ENCODE measurements around the gene SPC25. TPM values are rescaled to one million over a fixed set of nuclear protein-coding genes. Genes with fewer than 3 reads are reported as not detected.

The SPC25 gene
- total and polyA plus RNA-seq, 2 experiments from 2014 or later = 8.1 to 11.2 TPM

- no peaks in the 10 kb centered on the region for H3K36me3 ChIP-seq (replicated peaks; ENCODE audit: insufficient read depth, low read depth)
- H3K4me3 ChIP-seq = no peak overlapping the region
- no peaks in the 10 kb centered on the region for H3K9me3 ChIP-seq (ENCODE audit: low read depth)
- peaks cover 5% of the 10 kb centered on the region for H3K4me1 ChIP-seq (ENCODE audit: insufficient read depth)
- H3K4me2 ChIP-seq = no peak overlapping the region
- H3K79me2 ChIP-seq = no peaks in the 10 kb centered on the region
- no peaks in the 10 kb centered on the region for H4K20me1 ChIP-seq (ENCODE audit: insufficient read depth, poor library complexity, severe bottlenecking)
- H2AFZ ChIP-seq = no peak overlapping the region
- 78% methylated on average over 3 of the region's 3 CpGs for WGBS (ENCODE audit: low lambda C conversion rate, missing lambda C conversion rate)
- no peak overlapping the region for H3K27ac ChIP-seq
- no peak for TF ChIP-seq EZH2phosphoT487 (IDR thresholded peaks at IDR 0.05; ENCODE audit: low read depth, severe bottlenecking, unreplicated experiment)
- TF ChIP-seq EZH2 (IDR thresholded peaks at IDR 0.05; ENCODE audit: borderline replicate concordance) = no peak
- no peak for TF ChIP-seq CTCF (IDR thresholded peaks at IDR 0.05; ENCODE audit: poor library complexity)
- no peaks in the 10 kb centered on the region for H3K9me2 ChIP-seq (replicated peaks; ENCODE audit: insufficient read depth)
- no peaks in the 10 kb centered on the region for H3K27me3 ChIP-seq
- no peak for DNase-seq (ENCODE audit: low spot score)
Measured at GRCh38 chr2:168929031-168929430, 38.8 kb upstream of the SPC25 start.

GRCh38 chr2:168928113-168928831, 38.0 kb upstream of the SPC25 start:
- no peaks in the 10 kb centered on the region for H3K9me3 ChIP-seq (ENCODE audit: low read depth)
- no peak for DNase-seq (ENCODE audit: low spot score)
- H3K27ac ChIP-seq = no peak overlapping the region
- H3K27me3 ChIP-seq = no peaks in the 10 kb centered on the region
- no peak for TF ChIP-seq CTCF (IDR thresholded peaks at IDR 0.05; ENCODE audit: poor library complexity)
- no peak for TF ChIP-seq EZH2 (IDR thresholded peaks at IDR 0.05; ENCODE audit: borderline replicate concordance)
- TF ChIP-seq EZH2phosphoT487 (IDR thresholded peaks at IDR 0.05; ENCODE audit: low read depth, severe bottlenecking, unreplicated experiment) = no peak
- no peak overlapping the region for H3K4me3 ChIP-seq
- H3K79me2 ChIP-seq = no peaks in the 10 kb centered on the region
- H3K4me2 ChIP-seq = no peak overlapping the region
- peaks cover 5% of the 10 kb centered on the region for H3K4me1 ChIP-seq (ENCODE audit: insufficient read depth)
- H4K20me1 ChIP-seq (ENCODE audit: insufficient read depth, poor library complexity, severe bottlenecking) = no peaks in the 10 kb centered on the region
- no peaks in the 10 kb centered on the region for H3K9me2 ChIP-seq (replicated peaks; ENCODE audit: insufficient read depth)
- WGBS (ENCODE audit: low lambda C conversion rate, missing lambda C conversion rate) = 73% methylated on average over 3 of the region's 3 CpGs
- H3K36me3 ChIP-seq (replicated peaks; ENCODE audit: insufficient read depth, low read depth) = no peaks in the 10 kb centered on the region
- H2AFZ ChIP-seq = no peak overlapping the region

GRCh38 chr2:168926621-168927386, 36.6 kb upstream of the SPC25 start:
- DNase-seq (ENCODE audit: low spot score) = no peak
- no peak overlapping the region for H3K27ac ChIP-seq
- no peaks in the 10 kb centered on the region for H3K9me3 ChIP-seq (ENCODE audit: low read depth)
- no peaks in the 10 kb centered on the region for H3K36me3 ChIP-seq (replicated peaks; ENCODE audit: insufficient read depth, low read depth)
- H2AFZ ChIP-seq = no peak overlapping the region
- H4K20me1 ChIP-seq (ENCODE audit: insufficient read depth, poor library complexity, severe bottlenecking) = no peaks in the 10 kb centered on the region
- no peak for TF ChIP-seq EZH2 (IDR thresholded peaks at IDR 0.05; ENCODE audit: borderline replicate concordance)
- TF ChIP-seq EZH2phosphoT487 (IDR thresholded peaks at IDR 0.05; ENCODE audit: low read depth, severe bottlenecking, unreplicated experiment) = no peak
- TF ChIP-seq CTCF (IDR thresholded peaks at IDR 0.05; ENCODE audit: poor library complexity) = no peak
- peaks cover 5% of the 10 kb centered on the region for H3K4me1 ChIP-seq (ENCODE audit: insufficient read depth)
- no peaks in the 10 kb centered on the region for H3K9me2 ChIP-seq (replicated peaks; ENCODE audit: insufficient read depth)
- 68% methylated on average over 3 of the region's 3 CpGs for WGBS (ENCODE audit: low lambda C conversion rate, missing lambda C conversion rate)
- no peak overlapping the region for H3K4me3 ChIP-seq
- no peaks in the 10 kb centered on the region for H3K27me3 ChIP-seq
- no peak overlapping the region for H3K4me2 ChIP-seq
- H3K79me2 ChIP-seq = no peaks in the 10 kb centered on the region
